CD4-positive, alpha-beta T cell (primary cell): Measurements from ENCODE around the gene FRAT1. TPM values are rescaled to one million over a fixed set of nuclear protein-coding genes. Genes with fewer than 3 reads are reported as not detected.

Experiments
- ATAC-seq: fragments of 200-7000 bp; cut with Tn5 transposase; one replicate; pipeline ENCODE4 v1.10.0; 2022; ENCODE audit warnings: mild to moderate bottlenecking; ENCODE audit not compliant: poor library complexity
- CTCF ChIA-PET: fragments of 350-600 bp; sonication (Branson Sonifier 250); formaldehyde crosslinking; loops from one replicate; lab custom pipeline; 2021; ENCODE audit warnings: antibody characterized with exemption, inconsistent platforms; lab: Charles Lee
- POLR2A ChIA-PET: fragments of 350-600 bp; sonication (Branson Sonifier 250); formaldehyde crosslinking; loops from one replicate; lab custom pipeline; 2021; ENCODE audit warnings: antibody characterized with exemption, inconsistent platforms; lab: Charles Lee
- DNase-seq, 14 experiments: peaks; one replicate each; pipeline ENCODE4 v3.0.0-alpha.2; 2013 to 2020; ENCODE audit warnings: mixed read lengths in 2 of 14
- H3K27ac ChIP-seq, 2 donors: one replicate each; pipeline versions ENCODE4 v1.5.1 to v1.7.0; 2013; ENCODE audit warnings: low read length in 2 of 2, low read depth in 1 of 2, mild to moderate bottlenecking in 1 of 2
- H3K27me3 ChIP-seq, 2 experiments: 1 replicate in 1 of 2; 2 replicates in 1 of 2; pipeline versions ENCODE4 v1.6.1 to v1.7.0; 2013; ENCODE audit warnings: low read length in 2 of 2, control low read depth in 1 of 2, mild to moderate bottlenecking in 1 of 2, moderate library complexity in 1 of 2; ENCODE audit not compliant: insufficient read depth in 2 of 2, control insufficient read depth in 1 of 2
- H3K36me3 ChIP-seq: one replicate; pipeline ENCODE4 v1.6.1; 2013; ENCODE audit warnings: low read length, control low read depth; ENCODE audit not compliant: insufficient read depth
- H3K4me1 ChIP-seq: one replicate; pipeline ENCODE4 v1.6.1; 2013; ENCODE audit warnings: low read length, control low read depth; ENCODE audit not compliant: insufficient read depth
- H3K4me3 ChIP-seq: one replicate; pipeline ENCODE4 v1.5.1; 2013; ENCODE audit warnings: mild to moderate bottlenecking, low read length, moderate library complexity
- H3K9me3 ChIP-seq, 2 experiments: 1 replicate in 1 of 2; 2 replicates in 1 of 2; pipeline versions ENCODE4 v1.6.1 to v1.7.0; 2013; ENCODE audit warnings: low read length in 2 of 2, mild to moderate bottlenecking in 2 of 2, control low read depth in 1 of 2, moderate library complexity in 1 of 2; ENCODE audit not compliant: control insufficient read depth in 1 of 2, insufficient read depth in 1 of 2
- H3K27ac Mint-ChIP-seq: one replicate; pipeline ENCODE4 v1.8.0; 2020; ENCODE audit warnings: mixed read lengths
- H3K27me3 Mint-ChIP-seq: one replicate; pipeline ENCODE4 v1.8.0; 2021; ENCODE audit warnings: mixed read lengths
- H3K36me3 Mint-ChIP-seq: one replicate; pipeline ENCODE4 v1.8.0; 2021; ENCODE audit warnings: low read depth, mixed read lengths
- H3K4me1 Mint-ChIP-seq: one replicate; pipeline ENCODE4 v1.8.0; 2021; ENCODE audit warnings: low read depth, mixed read lengths
- H3K4me3 Mint-ChIP-seq: one replicate; pipeline ENCODE4 v1.8.0; 2020; ENCODE audit warnings: mild to moderate bottlenecking, mixed read lengths
- H3K9me3 Mint-ChIP-seq: one replicate; pipeline ENCODE4 v1.8.0; 2020; ENCODE audit warnings: mixed read lengths
- intact Hi-C, 2 experiments: fragments of 100-400 bp; cut with DNase I in 1 of 2; cut with micrococcal nuclease in 1 of 2; formaldehyde crosslinking; loops; one replicate each; pipeline versions ENCODE4 v1.15.1 to v1.9.0; 2023 to 2025; cut with DNase I, micrococcal nuclease
- total RNA-seq, 174 experiments: library from RNA in 2 of 174; stranded (reverse) in 2 of 174; gene quantifications; one replicate each; pipeline ENCODE4 v1.2.3 and lab custom pipeline; 2021 to 2026
- TF ChIP-seq, protein P1 (sequence below): fragments of 200-600 bp; IDR thresholded peaks from one replicate; pipeline ENCODE4 v1.8.0; 2022; ENCODE audit warnings: antibody characterized with exemption, mild to moderate bottlenecking

Gene FRAT1
- total RNA-seq, 2 experiments from 2014 or later: 45.2 to 45.5 TPM

DNA sequence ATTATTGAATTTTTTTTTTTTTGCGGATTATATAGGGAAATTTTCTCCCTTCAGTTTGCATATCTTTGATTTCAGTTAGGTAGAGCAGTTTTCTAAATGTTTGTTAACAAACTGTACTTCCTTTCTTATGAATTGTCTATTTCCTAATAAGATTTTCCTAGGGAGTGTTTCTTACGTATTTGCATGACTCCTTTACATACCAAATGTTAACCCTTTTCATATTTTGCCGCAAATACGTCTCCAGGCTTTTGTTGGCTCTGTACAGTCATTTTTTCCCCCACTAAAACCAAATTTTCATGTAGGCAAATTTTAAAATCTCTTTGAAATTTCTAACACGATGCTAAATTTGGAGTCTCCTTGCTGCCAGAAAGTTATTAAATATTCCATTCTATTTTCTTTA is 17.4 kb downstream of the FRAT1 start:
- no peak for DNase-seq
- TF ChIP-seq, protein P1, sequence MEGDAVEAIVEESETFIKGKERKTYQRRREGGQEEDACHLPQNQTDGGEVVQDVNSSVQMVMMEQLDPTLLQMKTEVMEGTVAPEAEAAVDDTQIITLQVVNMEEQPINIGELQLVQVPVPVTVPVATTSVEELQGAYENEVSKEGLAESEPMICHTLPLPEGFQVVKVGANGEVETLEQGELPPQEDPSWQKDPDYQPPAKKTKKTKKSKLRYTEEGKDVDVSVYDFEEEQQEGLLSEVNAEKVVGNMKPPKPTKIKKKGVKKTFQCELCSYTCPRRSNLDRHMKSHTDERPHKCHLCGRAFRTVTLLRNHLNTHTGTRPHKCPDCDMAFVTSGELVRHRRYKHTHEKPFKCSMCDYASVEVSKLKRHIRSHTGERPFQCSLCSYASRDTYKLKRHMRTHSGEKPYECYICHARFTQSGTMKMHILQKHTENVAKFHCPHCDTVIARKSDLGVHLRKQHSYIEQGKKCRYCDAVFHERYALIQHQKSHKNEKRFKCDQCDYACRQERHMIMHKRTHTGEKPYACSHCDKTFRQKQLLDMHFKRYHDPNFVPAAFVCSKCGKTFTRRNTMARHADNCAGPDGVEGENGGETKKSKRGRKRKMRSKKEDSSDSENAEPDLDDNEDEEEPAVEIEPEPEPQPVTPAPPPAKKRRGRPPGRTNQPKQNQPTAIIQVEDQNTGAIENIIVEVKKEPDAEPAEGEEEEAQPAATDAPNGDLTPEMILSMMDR: no peak
- intact Hi-C loops: loop anchor here in 1 of 2 experiments (5.0 kb wide), 3 partner anchors 161 to 504 kb away; partner anchors contain the start of genes LCOR, MMS19 and UBTD1
- Histone ChIP-seq H3K27me3 (no peaks in the 10 kb centered on the region), H3K36me3 (no peaks in the 10 kb centered on the region), H3K4me1 (peaks cover 29% of the 10 kb centered on the region), H3K27ac (no peak overlapping the region), H3K4me3 (no peak overlapping the region), H3K9me3 (no peaks in the 10 kb centered on the region)
- ATAC-seq: no peak
- Mint-ChIP-seq H3K27me3 (peaks cover 3% of the 10 kb centered on the region), H3K9me3 (no peaks in the 10 kb centered on the region), H3K36me3 (peaks cover 23% of the 10 kb centered on the region), H3K4me3 (peak overlapping the region; percentile 91), H3K27ac (peak overlapping the region; percentile 89), H3K4me1 (peaks cover 35% of the 10 kb centered on the region)
- CTCF ChIA-PET: no interaction called here
- POLR2A ChIA-PET: no interaction called here

DNA sequence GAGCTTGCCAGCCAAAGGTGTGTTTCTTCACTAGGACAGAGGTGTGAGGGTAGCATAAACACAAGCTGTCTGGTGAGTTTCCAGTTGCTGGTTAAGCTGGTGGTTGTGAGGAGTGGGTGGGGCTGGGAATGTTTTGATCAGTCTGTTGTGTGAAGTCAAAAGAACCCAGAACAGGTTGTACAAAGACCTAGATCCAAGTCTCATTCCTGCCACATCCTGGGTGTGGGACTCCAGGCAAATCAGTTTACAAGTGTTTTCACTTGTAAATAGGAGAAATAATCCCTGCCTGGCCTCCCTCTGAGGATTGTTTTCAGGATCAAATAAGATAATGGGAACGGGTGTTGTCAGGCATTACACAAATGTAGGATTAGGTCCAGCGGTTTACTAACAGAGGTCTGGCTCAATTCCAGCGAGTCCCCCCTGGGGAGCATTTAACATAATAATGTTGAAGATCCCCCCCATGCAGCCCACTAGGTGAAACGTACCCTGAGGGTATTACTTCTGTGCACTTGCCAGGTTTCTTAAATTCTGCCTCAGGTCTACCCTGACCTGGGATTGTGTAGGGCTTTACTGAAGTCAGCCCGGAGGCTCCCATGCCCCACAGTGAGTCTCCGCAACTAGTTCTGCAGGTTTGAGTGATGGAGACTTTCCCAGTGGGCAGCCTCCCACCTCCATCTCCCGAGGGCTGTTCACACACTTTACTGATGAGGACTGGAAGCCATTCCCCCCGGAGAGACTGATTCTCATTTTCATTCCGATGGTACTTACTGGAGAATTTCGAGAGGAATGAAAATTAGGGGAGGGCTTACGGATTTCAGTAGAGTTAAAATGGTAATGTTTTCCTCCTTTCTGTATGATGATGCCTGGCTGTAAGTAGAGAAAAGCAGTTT is 18.1 kb downstream of the FRAT1 start:
- peak overlapping the region; percentile 91 for H3K4me3 Mint-ChIP-seq
- POLR2A ChIA-PET: interaction anchor here (1.5 kb wide), 1 partner anchor 18 kb away, joined by 6 read pairs; the partner anchor contains the start of gene FRAT1

DNA sequence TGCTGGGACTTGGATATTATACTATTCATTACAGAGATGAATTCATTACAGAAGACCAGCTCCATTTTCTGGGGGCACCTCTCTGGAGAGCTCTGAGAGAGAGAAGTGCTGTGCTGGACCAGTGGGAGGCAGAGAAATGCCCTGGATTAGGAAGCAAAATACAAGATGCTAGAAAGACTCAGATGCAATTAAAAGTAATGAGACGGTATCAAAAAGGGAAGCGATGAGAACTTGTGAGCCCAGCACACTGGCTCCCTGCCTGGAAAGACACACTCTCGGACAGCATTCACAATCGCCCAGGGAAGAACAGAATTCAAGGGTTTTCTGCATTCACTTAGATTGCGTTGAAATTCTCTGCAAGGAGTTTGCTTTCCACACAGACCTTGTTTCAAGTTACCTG is 19.0 kb downstream of the FRAT1 start:
- Mint-ChIP-seq H3K9me3 (no peaks in the 10 kb centered on the region), H3K27me3 (peaks cover 3% of the 10 kb centered on the region), H3K36me3 (peaks cover 10% of the 10 kb centered on the region), H3K4me3 (no peak overlapping the region), H3K27ac (no peak overlapping the region), H3K4me1 (peaks cover 19% of the 10 kb centered on the region)
- TF ChIP-seq, protein P1: no peak
- Histone ChIP-seq H3K27me3 (no peaks in the 10 kb centered on the region), H3K4me1 (peaks cover 13% of the 10 kb centered on the region), H3K4me3 (no peak overlapping the region), H3K36me3 (no peaks in the 10 kb centered on the region), H3K27ac (no peak overlapping the region), H3K9me3 (no peaks in the 10 kb centered on the region)
- CTCF ChIA-PET: no interaction called here
- intact Hi-C loops: loop anchor here in 1 of 2 experiments (5.0 kb wide), 3 partner anchors 159 to 506 kb away; partner anchors contain the start of genes LCOR, MMS19 and UBTD1
- DNase-seq: no peak
- ATAC-seq: no peak
- POLR2A ChIA-PET: interaction anchor here (1.5 kb wide), 1 partner anchor 19 kb away, joined by 6 read pairs; the partner anchor contains the start of gene FRAT1

More for the DNA sequence above, 18.1 kb downstream of the FRAT1 start:
- Histone ChIP-seq H3K9me3 (no peaks in the 10 kb centered on the region), H3K27ac (no peak overlapping the region), H3K36me3 (no peaks in the 10 kb centered on the region), H3K4me1 (peaks cover 22% of the 10 kb centered on the region), H3K4me3 (no peak overlapping the region), H3K27me3 (no peaks in the 10 kb centered on the region)
- peaks cover 3% of the 10 kb centered on the region for H3K27me3 Mint-ChIP-seq
- TF ChIP-seq, protein P1: no peak
- H3K36me3 Mint-ChIP-seq: peaks cover 18% of the 10 kb centered on the region
- H3K9me3 Mint-ChIP-seq: no peaks in the 10 kb centered on the region
- CTCF ChIA-PET: no interaction called here
- H3K4me1 Mint-ChIP-seq: peaks cover 27% of the 10 kb centered on the region
- DNase-seq (no peak), ATAC-seq (no peak)
- H3K27ac Mint-ChIP-seq: peak overlapping the region; percentile 89
- intact Hi-C loops: loop anchor here in 1 of 2 experiments (5.0 kb wide), 3 partner anchors 160 to 505 kb away; partner anchors contain the start of genes LCOR, MMS19 and UBTD1
